Esophagus squamous epithelium (tissue), 4 donors: ENCODE data around the gene SLC6A13.

Experiments
- POLR2A ChIP-seq, 4 donors: fragments of 450-650 bp; IDR thresholded peaks; one replicate each; pipeline ENCODE4 v1.6.1; 2017; ENCODE audit warnings: antibody characterized with exemption in 4 of 4, mild to moderate bottlenecking in 4 of 4, moderate library complexity in 3 of 4
- TF ChIP-seq, protein P1 (sequence below), 6 experiments: fragments of 450-650 bp in 4 of 6; fragments of 200-600 bp in 2 of 6; sonication (generic) in 2 of 6; IDR thresholded peaks; one replicate each; pipeline ENCODE4 v1.5.1; 2016 to 2019; ENCODE audit warnings: antibody characterized with exemption in 6 of 6, mild to moderate bottlenecking in 4 of 6, moderate library complexity in 4 of 6

DNA sequence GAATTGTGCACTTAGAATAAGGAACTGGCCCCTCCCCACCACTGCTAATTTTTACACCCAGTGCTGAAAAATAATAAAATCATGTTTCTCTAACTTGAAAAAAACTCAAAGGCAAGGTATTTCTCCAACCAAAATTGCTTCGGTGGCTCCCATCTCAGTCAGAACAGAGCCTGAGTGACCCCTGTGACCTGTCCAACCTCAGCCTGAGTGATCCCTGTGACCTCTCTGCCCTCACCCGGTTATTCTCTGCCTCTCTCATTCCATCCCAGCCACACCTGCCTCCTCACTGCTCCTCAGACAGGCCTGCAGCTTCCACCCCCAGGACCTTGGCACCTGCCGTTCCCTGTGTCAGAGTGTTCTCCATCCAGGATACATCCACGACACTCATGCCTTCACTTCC is 53.8 kb downstream of the SLC6A13 start:
- TF ChIP-seq, protein P1, sequence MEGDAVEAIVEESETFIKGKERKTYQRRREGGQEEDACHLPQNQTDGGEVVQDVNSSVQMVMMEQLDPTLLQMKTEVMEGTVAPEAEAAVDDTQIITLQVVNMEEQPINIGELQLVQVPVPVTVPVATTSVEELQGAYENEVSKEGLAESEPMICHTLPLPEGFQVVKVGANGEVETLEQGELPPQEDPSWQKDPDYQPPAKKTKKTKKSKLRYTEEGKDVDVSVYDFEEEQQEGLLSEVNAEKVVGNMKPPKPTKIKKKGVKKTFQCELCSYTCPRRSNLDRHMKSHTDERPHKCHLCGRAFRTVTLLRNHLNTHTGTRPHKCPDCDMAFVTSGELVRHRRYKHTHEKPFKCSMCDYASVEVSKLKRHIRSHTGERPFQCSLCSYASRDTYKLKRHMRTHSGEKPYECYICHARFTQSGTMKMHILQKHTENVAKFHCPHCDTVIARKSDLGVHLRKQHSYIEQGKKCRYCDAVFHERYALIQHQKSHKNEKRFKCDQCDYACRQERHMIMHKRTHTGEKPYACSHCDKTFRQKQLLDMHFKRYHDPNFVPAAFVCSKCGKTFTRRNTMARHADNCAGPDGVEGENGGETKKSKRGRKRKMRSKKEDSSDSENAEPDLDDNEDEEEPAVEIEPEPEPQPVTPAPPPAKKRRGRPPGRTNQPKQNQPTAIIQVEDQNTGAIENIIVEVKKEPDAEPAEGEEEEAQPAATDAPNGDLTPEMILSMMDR (IDR thresholded peaks at IDR 0.05): no peak
- no peak for TF ChIP-seq POLR2A (IDR thresholded peaks at IDR 0.05)
